RKO (cell line): Measurements from ENCODE around the gene PIERCE2.
"Not testable (repeated sequence)": the region's sequence is repeated elsewhere in the genome, so short reads cannot be mapped to it uniquely, and the experiment has no call there.

Source experiments
- DNase-seq: peaks from one replicate; pipeline ENCODE4 v3.0.0-alpha.2; 2016; ENCODE audit warnings: low spot score

PIERCE2 gene, protein sequence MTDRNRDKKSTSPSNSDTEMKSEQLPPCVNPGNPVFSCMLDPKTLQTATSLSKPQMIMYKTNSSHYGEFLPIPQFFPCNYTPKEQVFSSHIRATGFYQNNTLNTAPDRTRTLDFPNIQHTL

DNA sequence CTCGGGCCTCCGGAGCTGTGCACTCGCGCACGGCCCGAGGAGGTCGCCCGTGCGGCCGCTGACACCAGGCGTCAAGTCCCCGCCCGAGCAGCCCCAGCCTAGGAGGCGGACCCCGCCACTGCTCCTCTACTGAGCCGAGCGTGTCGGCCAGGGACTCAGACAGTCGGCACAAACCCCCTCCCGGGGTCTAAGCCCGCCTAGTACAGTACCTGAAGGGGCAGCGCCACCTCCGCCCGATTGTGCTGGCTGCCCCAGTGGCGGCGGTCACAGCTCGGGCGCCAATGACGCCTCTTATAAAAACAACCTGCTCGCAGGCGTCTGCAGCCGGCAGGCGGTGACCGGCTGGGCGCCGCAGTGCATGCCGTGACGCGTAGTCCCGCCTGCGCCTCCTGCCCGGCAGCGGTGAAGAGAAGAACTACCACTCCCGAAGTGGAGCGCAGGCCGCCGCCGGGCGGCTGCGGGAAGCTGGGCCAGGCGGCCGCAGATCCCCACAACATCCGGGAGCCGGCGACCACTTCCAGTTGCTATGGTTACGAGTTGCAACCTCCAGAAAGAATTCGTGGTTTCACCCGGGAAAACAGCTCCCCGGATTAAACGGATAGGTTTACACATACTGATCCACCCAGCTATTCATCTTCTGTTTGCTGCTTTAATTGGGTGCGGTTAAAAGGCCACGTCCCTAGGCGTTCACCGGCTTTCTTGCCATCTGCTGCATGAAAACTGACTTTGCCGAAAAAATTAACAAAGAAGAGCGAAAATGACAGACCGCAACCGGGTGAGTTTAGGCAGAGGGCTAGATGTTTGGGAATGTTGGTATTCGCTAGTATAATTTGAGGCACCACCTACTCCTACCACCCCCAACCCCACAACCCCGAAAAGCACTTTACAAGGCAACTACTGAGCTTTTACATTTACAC, at the start of gene PIERCE2, which contains the start of gene CCPG1:
Gene PIERCE2, plus strand, starts transcription at position 484 of the 917 bp plus-strand sequence. Its CDS starts 274 bp downstream, at position 758.
Gene CCPG1, minus strand, starts transcription at position 348 of the 917 bp plus-strand sequence. CDS start 18,935 bp downstream, outside the sequence.
- DNase-seq = peak; percentile 97

DNA sequence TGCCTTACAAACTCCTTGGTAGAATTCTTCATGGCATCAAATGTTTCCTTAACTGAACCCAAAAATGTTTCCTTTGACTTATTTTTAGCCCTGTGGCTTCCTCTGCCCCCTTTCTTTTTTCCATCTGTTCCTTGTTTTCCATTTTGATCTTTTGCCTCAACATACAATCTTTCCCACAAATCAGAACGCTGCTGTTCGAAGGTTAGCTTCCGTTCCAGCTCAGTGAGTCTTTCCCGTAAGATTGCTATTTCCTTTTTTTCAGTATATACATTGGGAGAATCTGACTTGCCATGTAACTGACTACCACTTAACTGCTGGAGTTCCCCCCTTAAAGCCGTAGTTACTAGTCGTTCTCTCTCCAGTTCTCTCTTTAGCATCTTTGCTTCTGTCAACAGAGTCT, 48.0 kb upstream of the PIERCE2 start:
- DNase-seq = no peak

DNA sequence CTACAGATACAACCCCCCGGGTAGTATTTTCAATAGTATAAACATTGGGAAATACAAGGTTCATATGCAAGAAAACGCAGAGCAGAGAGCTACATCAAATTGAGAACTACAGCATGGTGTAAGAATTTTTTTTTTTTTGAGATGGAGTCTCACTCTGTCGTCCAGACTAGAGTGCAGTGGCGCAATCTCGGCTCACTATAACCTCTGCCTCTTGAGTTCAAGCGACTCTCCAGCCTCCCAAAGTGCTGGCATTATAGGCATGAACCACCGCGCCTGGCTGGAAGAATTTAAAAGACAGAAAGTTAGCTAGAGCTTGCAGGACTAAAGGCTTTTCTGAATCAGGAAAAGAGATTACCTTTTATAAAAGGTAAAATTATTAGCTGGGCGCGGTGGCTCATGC, 47.2 kb upstream of the PIERCE2 start:
- no peak for DNase-seq

DNA sequence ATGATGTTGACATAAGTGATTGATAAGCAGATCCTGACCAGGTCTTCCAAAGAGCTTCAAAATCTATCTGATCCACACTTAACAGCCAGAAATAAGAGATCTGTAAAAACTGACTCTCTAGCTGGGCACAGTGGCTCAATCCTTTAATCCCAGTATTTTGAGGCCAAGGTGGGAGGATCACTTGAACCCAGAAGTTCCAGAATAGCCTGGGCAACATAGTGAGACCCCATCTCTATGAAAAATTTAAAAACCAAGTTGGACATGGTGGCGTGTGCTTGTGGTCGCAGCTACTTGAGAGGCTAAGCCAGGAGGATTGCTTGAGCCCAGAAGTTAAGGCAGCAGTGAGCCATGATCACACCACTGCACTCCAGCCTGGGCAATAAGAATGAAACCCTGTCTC, 45.7 kb upstream of the PIERCE2 start:
- no peak for DNase-seq

DNA sequence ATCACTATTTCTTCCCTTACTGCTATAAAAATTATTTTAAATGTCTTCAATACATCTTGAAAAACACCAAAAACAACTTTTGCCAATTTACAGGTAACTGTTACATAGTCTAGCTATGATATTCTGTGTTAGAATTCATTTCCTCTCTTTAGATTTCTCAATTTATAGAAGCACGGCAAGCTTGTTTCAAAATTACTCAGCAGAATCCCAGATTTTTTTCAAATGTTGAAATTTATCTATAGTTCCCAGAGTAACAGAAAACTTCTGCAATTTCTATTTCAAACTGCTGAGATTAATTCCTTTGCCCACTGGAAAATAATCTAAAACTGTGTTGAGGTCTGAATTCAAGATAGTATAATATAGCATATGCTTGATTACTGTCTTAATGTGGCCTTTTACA, 41.3 kb upstream of the PIERCE2 start:
- no peak for DNase-seq

DNA sequence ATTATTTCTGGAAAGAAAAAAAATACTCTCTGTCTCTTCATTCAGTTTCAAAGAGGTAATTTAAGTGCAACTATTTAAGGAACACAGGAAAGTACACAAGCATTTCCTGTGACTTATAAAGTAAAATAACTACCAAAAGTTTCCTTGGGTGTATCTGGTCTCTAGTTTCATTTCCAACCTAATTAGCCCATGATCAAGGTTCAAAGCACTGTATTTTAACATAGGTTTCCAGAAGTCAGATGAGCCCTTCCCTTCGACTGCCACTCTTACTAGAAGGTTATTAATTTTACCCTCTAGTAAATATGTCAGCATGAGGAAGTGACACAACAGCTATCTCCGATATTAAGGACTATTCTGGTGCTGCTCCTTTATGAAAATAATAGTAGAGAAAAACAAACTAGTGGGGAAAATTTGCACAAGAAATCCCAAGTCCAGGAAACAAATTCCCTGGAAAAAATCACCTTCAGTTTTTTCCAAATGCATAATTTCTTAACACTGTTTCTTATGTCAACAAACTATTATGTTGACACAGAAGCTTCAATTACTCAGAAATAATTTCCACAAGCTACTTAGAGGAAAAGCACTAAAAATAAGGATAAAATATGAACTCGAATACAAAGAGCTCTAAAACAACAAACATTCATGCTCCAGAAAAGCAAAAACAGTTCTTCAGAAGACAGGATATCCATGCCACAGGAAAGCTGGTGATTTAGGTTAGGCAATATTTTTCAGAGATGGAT, 35.4 kb upstream of the PIERCE2 start:
- DNase-seq = no peak

DNA sequence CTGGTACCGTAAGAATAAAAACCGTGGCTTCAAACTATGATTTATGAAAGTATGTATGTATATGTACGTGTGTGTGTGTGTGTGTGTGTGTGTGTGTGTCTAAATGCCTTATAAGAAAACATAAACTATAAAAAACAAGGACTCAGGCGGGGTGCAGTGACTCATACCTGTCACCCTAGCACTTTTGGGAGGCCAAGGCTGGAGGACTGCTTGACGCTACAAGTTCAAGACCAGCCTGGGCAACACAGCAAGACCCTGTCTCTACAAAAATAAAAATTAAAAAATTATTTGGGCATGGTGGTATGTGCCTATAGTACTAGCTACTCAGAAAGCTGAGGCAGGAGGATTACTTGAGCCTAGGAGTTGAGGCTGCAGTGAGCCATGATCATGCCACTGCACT, 29.2 kb upstream of the PIERCE2 start:
- no peak for DNase-seq

DNA sequence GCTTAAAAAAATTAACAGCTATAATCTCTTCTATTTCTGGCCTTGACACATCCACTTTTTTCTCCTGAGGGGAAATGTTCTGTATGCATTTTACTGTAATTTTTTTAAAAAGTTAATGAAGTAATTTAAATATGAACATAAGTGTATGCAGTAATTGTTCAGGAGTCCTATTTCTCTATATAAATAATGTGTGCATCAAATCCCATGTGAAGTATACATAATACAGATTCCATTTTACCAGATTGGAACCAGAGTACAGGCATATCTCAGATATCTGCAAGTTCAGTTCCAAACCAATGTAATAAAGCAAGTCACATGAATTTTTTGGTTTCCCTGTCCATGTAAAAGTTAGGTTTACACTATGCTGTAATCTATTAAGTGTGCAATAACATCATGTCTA, 26.7 kb upstream of the PIERCE2 start:
- DNase-seq = no peak

DNA sequence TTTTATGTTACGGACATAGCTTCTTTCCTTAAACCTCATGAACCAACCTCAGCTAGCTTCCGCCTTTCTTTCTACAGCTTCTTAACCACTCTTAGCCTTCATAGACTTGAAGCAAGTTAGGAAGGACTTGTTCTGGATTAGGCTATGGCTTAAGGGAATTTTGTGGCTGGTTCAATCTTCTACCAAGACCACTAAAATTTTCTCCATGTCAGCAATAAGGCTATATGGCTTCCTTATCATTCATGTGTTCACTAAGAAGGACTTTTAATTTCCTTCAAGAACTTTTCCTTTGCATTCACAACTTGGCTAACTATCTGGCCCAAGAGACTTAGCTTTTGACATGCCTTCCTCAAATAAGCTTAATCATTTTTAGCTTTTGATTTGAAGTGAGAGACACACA, 24.6 kb upstream of the PIERCE2 start:
- no peak for DNase-seq

DNA sequence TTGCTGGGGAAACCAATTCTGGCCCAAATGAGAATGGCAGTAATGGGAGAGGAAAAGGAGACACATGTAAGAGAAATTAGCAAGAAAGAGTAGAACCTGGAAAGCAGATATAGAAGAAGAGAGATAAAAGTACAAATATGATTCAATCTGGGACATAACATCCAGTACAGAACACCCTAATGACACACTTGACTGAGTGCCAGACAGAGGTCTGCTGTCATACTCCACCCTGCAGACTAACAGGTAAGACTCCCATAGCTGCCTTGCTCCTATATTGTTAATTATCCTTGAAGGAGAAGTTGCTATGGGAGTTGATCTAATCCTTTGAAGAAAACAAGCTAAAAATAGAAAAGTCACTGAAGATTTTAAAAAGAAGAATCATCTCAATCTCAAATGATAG, 21.3 kb upstream of the PIERCE2 start:
- DNase-seq = no peak

DNA sequence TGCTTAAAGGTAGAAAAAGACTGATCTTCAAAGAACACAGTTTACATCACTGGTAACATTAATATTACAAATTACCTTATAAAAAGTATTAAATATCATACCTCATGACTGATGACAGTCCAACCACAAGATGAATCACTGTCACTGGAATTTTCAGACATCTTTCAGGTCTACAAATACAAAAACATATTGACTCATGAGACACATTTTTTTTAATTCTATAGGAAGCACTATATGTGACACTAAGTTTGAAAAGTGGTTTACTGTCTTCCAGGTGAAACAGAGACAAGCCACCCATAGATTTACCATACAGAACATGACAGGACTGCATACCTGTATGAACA, 19.1 kb upstream of the PIERCE2 start:
- DNase-seq = peak; percentile 40

DNA sequence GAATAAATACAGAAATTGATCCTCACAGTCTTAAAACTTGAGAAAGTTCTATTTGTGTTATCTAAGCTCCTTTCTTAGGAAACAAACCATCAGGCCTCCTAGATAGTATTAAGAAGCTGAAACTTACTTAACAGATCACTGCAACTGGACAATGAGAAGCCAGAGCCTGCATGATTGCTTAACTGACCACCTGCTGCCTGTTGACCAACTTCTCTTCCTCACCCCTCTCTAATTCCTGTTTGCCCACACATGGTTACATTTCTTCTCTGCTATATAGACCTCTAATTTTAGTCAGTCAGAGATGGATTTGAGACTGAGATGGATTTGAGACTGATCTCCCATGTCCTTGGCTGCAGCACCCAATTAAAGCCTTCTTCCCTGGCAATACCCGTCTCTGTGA, 13.6 kb upstream of the PIERCE2 start:
- DNase-seq = no peak

DNA sequence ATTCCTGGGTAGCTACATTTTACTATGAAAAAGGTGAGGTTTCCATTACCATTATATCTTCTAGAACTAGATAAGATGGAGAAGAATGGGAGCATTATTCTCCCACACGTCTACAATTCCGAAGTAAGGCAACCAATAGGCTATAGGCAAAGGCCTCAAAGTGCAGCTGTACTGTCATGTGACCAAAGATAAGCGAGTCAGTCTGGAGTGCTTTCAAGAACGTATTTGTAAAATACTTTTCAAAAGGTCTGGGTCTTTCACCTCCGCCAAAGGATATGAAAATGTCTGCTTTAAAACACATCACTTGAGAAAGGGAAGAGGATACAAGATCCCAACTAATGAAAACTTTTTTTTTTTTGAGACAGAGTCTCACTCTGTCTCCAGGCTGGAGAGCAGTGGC, 10.1 kb upstream of the PIERCE2 start:
- DNase-seq = no peak

DNA sequence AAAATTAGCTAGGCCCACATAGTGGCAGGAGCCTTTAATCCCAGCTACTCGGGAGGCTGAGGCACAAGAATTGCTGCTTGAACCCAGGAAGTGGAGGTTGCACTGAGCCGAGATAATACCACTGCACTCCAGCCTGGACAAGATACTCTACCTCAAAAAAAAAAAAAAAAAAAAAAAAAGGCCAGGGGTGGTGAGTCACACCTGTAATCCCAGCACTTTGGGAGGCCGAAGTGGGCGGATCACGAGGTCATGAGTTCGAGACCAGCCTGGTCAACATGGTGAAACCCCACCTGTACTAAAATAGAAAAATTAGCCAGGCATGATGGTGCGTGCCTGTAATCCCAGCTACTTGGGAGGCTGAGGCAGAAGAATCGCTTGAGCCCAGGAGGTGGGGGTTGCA, 8.2 kb upstream of the PIERCE2 start:
- DNase-seq = not testable (repeated sequence)

DNA sequence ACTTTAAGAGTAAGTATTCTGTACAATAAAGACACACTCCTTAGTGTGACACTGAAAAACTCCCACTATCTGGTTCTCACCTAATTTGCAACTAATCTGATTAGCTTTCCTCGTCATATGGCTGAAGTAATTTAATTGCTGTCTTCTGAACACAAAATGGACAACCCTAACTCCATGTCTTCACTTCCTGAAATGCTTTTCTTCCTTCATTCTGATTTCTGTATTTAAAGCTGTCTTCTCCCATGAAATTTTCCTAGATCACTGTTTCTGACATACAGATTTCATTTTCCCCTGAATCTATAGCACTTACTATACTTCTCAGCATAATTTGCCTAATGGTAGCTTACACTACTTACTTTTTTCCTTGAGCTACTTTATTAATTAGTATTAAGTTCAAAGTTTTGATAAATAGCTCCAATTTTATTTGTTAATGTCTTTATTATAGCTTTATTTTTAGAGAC, 6.5 kb upstream of the PIERCE2 start:
- DNase-seq = no peak

DNA sequence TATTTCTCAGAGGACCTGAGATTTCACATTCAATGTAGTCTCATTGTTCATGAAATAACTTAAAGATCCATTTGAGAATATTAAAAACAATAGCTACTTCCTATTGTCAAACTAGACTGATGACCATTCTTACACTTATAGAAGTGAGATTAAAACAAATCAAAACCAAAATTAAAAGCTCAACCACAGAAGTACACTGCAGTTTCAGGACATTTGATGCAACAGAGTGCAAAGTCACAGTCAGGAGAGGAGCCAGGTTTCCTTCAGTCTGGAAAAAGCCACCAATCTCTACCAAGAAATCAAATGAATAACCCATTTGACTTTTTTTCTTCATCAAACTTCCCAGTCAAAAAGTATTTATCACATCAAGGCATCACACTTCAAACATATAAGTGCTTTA, 5.6 kb upstream of the PIERCE2 start:
- DNase-seq = no peak

DNA sequence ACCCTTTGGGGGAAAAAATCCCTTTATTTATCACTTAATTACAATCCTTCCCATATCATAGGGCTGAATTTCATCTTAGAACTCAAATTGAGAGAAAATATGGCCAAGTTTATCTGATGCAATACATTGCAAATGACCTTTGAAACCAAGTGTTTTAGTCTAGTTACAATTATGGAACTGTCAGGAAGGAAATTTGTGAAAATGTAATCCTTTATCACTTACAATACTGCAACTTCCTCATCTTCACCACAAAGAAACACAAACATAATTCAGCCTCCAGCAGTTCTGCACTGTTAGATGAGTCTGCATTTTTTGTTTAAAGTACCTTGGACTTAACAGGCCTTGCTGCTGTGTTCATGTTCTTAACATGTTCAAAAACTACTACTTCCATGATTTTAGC, 4.8 kb upstream of the PIERCE2 start:
- peak; percentile 13 for DNase-seq

DNA sequence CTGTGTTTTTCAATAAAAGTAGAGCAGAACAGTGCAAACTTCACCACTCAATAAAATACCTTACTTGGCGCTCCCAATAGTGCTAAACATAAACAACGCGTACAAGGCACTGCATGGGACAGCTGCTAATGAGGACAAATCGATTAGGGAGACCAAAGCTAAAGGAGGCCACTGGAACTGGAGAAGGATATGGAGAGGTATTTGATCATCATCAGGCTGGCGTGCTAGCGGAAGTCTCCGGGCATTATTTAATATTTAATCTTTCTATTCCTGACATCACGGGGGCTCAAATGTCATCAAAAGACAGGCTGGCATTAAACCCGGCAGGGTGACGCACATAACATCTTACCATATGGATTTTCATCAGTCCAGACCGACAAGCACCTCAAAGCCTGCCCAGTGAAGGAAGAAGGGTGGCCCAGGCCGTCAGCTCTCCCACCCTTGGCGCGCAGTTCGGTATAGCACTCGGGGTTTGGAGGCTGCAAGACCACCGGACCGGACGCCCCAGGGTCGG, 740 bp upstream of the PIERCE2 start:
- DNase-seq = peak; percentile 81

DNA sequence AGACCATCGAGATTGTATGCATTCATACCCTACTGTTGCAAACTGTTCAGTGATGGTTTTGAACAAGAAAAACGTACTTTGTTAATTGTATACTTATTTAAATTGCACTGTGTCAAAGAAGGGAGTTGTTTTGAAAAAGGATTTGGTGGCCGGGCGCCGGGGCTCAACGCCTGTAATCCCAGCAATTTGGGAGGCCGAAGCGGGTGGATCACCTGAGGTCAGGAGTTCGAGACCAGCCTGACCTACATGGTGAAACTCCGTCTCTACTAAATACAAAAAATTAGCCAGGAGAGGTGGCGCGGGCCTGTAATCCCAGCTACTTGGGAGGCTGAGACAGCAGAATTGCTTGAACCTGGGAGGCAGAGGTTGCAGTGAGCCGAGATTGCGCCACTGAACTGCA, 681 bp downstream of the PIERCE2 start:
- DNase-seq = not testable (repeated sequence)

DNA sequence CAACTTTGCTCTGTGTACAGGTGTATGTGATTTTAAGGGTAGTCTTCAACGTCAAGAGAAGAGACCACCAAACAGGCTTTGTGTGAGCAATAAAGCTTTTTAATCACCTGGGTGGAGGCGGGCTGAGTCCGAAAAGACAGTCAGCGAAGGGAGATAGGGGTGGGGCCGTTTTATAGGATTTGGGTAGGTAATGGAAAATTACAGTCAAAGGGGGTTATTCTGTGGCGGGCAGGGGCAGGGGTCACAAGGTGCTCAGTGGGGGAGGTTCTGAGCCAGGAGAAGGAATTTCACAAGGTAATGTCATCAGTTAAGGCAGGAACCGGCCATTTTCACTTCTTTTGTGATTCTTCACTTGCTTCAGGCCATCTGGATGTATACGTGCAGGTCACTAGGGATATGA, 9.4 kb downstream of the PIERCE2 start:
- DNase-seq = not testable (repeated sequence)

DNA sequence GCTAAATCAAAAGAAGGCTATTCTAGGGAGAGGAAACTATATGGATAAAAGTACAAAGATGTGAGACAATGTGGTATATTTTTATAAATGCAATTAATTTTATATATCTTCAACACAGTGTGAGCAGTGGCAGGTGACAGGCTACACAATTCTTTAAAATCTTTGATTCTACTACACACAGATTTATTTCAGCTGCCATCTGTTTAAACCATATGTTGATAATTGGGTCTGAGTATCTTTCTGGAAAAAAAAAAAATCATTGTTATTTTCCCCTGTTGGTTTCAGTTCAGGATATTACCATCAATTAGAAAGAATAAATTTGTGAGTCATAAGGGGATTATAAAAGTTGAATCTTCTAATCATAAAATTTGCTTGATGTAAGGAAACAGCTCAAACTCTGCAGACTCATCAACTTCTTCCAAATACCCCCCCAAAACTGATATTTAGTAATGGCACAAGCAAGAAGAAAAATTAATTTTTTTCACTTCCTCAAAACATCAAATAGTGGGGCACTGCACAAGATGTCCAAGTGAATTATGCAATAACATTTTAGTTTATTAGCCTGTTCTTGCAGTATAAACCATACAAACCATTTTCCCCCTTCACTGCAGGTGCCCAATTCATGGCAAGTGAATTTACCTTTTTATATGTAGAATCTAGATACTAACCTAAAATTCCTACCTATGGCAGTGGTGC, 12.0 kb downstream of the PIERCE2 start:
- no peak for DNase-seq

DNA sequence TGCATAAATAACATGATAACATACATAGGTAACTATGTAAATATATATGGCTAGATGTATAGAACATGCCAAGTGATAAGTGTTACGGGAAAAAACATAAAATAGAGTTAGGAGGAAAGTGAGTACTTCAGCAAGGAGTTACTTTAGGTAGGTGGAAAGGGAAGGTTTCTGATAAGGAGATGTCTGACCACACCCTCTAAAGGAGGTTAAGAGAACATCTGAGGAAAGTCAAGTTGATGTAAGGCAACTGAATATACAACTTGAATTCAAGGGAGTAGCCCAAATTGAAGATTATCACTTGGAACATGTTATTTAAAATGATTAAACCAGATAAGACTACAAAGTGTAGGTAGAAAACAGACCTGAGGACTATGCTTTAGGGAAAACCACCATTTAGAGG, 13.8 kb downstream of the PIERCE2 start:
- DNase-seq = no peak
